ENCODE results near the gene HEPH. TPM values are rescaled to one million over a fixed set of nuclear protein-coding genes. Genes with fewer than 3 reads are reported as not detected.

HEPH gene
- total and polyA plus RNA-seq, 9 of the 15 experiments (the other 6 are each of a cell fraction or from before 2014, with no cell fraction given): 22.4 to 67.6 (median 42.9) TPM

- TF ChIP-seq PBX2 (CRISPR knock-in tag; IDR thresholded peaks at IDR 0.05; ENCODE audit: low read depth) (no peak), PBX2 (tag; conservative IDR thresholded peaks at IDR 0.05; ENCODE audit: low read depth) (no peak), MAFG (tag; conservative IDR thresholded peaks at IDR 0.05) (no peak), MYC (IDR thresholded peaks at IDR 0.05; ENCODE audit: low read depth, low read length) (peak; percentile 19; the same call in 1 of the 2 replicates), MYC (CRISPR knock-in tag; IDR thresholded peaks at IDR 0.05; ENCODE audit: borderline replicate concordance, low read depth) (no peak), NFYB (IDR thresholded peaks at IDR 0.05; ENCODE audit: extremely low read depth, insufficient read length) (peak; percentile 27), THRB (CRISPR knock-in tag; conservative IDR thresholded peaks at IDR 0.05) (no peak), MYBL2 (IDR thresholded peaks at IDR 0.05; ENCODE audit: low read depth) (no peak), MYBL2 (CRISPR knock-in tag; IDR thresholded peaks at IDR 0.05; ENCODE audit: borderline replicate concordance) (no peak), RBM25 (IDR thresholded peaks at IDR 0.05; ENCODE audit: low read depth, low read length, severe bottlenecking) (no peak), ILK (tag; IDR thresholded peaks at IDR 0.05; ENCODE audit: borderline replicate concordance, low read depth) (no peak), ILF3 (IDR thresholded peaks at IDR 0.05; ENCODE audit: borderline replicate concordance) (no peak), CCNT2 (IDR thresholded peaks at IDR 0.05; ENCODE audit: borderline replicate concordance, extremely low read depth, insufficient read length, low read depth, low read length) (no peak), TCF7L2 (IDR thresholded peaks at IDR 0.05; ENCODE audit: low read depth, low read length) (no peak), MCM7 (IDR thresholded peaks at IDR 0.05) (no peak)
- TF ChIP-seq, protein P1, sequence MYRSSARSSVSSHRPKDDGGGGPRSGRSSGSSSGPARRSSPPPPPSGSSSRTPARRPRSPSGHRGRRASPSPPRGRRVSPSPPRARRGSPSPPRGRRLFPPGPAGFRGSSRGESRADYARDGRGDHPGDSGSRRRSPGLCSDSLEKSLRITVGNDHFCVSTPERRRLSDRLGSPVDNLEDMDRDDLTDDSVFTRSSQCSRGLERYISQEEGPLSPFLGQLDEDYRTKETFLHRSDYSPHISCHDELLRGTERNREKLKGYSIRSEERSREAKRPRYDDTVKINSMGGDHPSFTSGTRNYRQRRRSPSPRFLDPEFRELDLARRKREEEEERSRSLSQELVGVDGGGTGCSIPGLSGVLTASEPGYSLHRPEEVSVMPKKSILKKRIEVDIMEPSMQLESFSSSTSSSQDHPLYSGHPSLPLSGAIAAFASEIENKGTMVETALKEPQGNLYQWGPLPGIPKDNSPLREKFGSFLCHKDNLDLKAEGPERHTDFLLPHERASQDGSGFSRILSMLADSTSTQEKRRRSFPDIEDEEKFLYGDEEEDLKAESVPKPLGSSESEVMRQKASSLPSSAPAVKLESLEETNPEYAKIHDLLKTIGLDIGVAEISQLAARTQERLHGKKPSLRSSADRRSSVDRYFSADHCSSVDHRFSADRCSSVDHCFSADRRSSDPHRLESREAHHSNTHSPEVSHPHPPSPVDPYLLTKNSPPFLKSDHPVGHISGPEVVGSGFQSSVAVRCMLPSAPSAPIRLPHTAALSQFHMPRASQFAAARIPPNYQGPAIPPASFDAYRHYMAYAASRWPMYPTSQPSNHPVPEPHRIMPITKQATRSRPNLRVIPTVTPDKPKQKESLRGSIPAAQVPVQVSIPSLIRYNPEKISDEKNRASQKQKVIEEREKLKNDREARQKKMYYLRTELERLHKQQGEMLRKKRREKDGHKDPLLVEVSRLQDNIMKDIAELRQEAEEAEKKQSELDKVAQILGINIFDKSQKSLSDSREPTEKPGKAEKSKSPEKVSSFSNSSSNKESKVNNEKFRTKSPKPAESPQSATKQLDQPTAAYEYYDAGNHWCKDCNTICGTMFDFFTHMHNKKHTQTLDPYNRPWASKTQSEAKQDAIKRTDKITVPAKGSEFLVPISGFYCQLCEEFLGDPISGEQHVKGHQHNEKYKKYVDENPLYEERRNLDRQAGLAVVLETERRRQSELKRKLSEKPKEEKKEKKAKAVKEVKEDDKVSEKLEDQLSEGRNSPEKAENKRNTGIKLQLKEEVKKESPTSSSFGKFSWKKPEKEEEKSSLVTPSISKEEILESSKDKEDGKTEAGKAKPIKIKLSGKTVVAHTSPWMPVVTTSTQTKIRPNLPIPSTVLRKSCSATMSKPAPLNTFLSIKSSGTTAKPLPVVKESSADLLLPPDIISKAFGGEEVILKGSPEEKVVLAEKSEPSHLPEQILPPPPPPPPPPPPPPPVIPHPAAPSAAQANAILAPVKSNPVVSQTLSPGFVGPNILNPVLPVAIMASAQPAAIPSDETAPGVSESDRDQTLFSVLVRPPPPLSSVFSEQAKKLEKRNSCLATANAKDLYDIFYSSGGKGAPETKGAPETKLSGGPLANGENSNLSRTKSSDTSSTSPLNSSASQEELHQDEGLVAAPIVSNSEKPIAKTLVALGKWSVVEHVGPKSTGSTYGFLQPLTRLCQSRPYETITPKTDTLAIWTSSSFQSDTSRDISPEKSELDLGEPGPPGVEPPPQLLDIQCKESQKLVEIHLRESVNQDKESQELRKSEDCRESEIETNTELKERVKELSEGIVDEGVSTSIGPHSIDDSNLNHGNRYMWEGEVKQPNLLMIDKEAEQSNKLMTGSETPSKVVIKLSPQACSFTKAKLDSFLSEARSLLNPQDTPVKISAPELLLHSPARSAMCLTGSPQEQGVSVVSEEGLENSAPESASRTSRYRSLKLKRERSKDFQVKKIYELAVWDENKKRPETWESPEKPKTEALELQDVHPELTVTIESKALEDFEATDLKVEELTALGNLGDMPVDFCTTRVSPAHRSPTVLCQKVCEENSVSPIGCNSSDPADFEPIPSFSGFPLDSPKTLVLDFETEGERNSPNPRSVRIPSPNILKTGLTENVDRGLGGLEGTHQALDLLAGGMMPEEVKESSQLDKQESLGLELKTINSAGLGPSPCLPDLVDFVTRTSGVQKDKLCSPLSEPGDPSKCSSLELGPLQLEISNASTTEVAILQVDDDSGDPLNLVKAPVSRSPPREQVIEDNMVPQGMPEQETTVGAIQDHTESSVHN (IDR thresholded peaks at IDR 0.05; ENCODE audit: borderline replicate concordance in 1 of 2, low read depth in 1 of 2): no peak
These were observed at the start of gene HEPH (continued) for GRCh38 chrX:66163849-66164411.
